Stomach (tissue), 9 donors: ENCODE results near the gene SMIM41. TPM values are rescaled to one million over a fixed set of nuclear protein-coding genes. Genes with fewer than 3 reads are reported as not detected.

Experiments
- DNase-seq, 2 donors: peaks; one replicate each; pipeline versions ENCODE4 v3.0.0 to v3.0.0-alpha.2; 2013 to 2019
- H3K27ac ChIP-seq, 5 donors: fragments of 200-600 bp in 4 of 5; sonication (generic) in 4 of 5; one replicate each; pipeline ENCODE4 v1.5.1; 2013 to 2019; ENCODE audit warnings: mild to moderate bottlenecking in 1 of 5, moderate library complexity in 1 of 5
- H3K27me3 ChIP-seq, 3 donors: fragments of 200-600 bp; sonication (generic); one replicate each; pipeline ENCODE4 v1.5.1; 2017 to 2019; ENCODE audit warnings: mixed run types in 1 of 3
- H3K36me3 ChIP-seq, 4 donors: fragments of 200-600 bp; sonication (generic); 1 replicate in 3 of 4; 2 replicates in 1 of 4; pipeline ENCODE4 v1.5.1; 2016 to 2019
- H3K4me1 ChIP-seq, 4 donors: fragments of 200-600 bp; sonication (generic); one replicate each; pipeline ENCODE4 v1.5.1; 2016 to 2019
- H3K4me3 ChIP-seq, 4 donors: fragments of 200-600 bp; sonication (generic) in 3 of 4; one replicate each; pipeline ENCODE4 v1.5.1; 2016 to 2019; ENCODE audit warnings: mild to moderate bottlenecking in 1 of 4
- H3K9me3 ChIP-seq, 4 donors: fragments of 200-600 bp; sonication (generic); one replicate each; pipeline ENCODE4 v1.5.1; 2016 to 2019
- EP300 ChIP-seq: sonication (generic); formaldehyde crosslinking; IDR thresholded peaks from one replicate; pipeline ENCODE4 v1.6.1; 2017; ENCODE audit warnings: antibody characterized with exemption
- POLR2A ChIP-seq, 4 donors: fragments of 450-650 bp; IDR thresholded peaks; one replicate each; pipeline ENCODE4 v1.6.1; 2016; ENCODE audit warnings: antibody characterized with exemption in 4 of 4, control low read depth in 2 of 4, mild to moderate bottlenecking in 1 of 4, moderate library complexity in 1 of 4
- POLR2AphosphoS5 ChIP-seq, 3 donors: sonication (generic); formaldehyde crosslinking; IDR thresholded peaks; one replicate each; pipeline ENCODE4 v1.6.1; 2016; ENCODE audit warnings: antibody characterized with exemption in 3 of 3
- WGBS, 5 donors: extraction: QIAGEN DNeasy Blood & Tissue Kit in 3 of 5; methylation state at CpG; one replicate each; pipeline versions ENCODE4 v1.1.5 to v1.1.7; 2013 to 2018; 5-methylcytosine and 5-hydroxymethylcytosine counted together
- intact Hi-C: fragments of 100-400 bp; cut with DNase I; formaldehyde crosslinking; loops from one replicate; pipeline ENCODE4 v1.15.1; 2023; ENCODE audit warnings: low total_unique reads
- polyA plus RNA-seq, 3 donors: library from polyadenylated mRNA; stranded (reverse); fragments of 200-250 nt; gene quantifications; one replicate each; pipeline ENCODE4 v1.2.3, GENCODE V29; 2013
- total RNA-seq, 5 donors: library from RNA; depleted of rRNA; stranded (reverse); fragments of >200 nt; gene quantifications; one replicate each; pipeline versions ENCODE4 v1.1.0 to v1.2.3, GENCODE V29; 2014 to 2016
- TF ChIP-seq, protein P1 (sequence below), 7 experiments: fragments of 450-650 bp in 4 of 7; fragments of 200-600 bp in 3 of 7; sonication (generic) in 3 of 7; IDR thresholded peaks; one replicate each; pipeline ENCODE4 v1.5.1; 2016 to 2019; ENCODE audit warnings: antibody characterized with exemption in 7 of 7, control low read depth in 2 of 7, mild to moderate bottlenecking in 1 of 7
- donor health status: healthy with polysubstance abuse.
- donor health status: Bipolar disorder and iron deficiency.
- donor health status: healthy.

The SMIM41 gene
- total and polyA plus RNA-seq, 8 donors = 1.1 to 21.6 (median 6.5) TPM; not detected in 1

DNA sequence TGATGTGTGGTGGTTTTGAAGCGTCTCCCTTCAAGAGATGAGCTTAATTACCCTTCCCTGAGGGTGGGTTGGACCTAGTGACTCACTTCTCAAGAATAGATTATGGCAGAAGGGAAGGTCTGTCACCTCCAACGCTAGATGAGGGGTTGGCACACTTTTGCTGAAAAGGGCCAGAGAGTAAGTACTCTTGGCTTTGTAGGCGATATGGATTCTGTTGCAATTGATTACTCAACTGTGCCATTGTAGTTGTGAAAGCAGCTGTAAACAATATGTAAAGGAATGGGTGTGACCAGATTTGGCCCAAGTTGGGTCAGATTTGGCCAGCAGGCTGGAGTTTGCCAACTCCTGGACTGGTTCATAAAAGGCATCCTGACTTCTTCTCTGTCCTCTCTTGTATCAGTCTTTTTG, 53.3 kb downstream of the SMIM41 start:
- intact Hi-C loops = no loop called here
- WGBS, 5 donors = 60 to 72% (median 69%) methylated on average over 3 of the region's 3 CpGs
- Histone ChIP-seq H3K27me3 (peaks cover 0 to 3% (median 0%) of the 10 kb centered on the region in 3 donors), H3K4me3 (no peak overlapping the region), H3K9me3 (no peaks in the 10 kb centered on the region), H3K4me1 (no peaks in the 10 kb centered on the region), H3K36me3 (no peaks in the 10 kb centered on the region), H3K27ac (no peak overlapping the region)
- DNase-seq = no peak
- TF ChIP-seq, protein P1, sequence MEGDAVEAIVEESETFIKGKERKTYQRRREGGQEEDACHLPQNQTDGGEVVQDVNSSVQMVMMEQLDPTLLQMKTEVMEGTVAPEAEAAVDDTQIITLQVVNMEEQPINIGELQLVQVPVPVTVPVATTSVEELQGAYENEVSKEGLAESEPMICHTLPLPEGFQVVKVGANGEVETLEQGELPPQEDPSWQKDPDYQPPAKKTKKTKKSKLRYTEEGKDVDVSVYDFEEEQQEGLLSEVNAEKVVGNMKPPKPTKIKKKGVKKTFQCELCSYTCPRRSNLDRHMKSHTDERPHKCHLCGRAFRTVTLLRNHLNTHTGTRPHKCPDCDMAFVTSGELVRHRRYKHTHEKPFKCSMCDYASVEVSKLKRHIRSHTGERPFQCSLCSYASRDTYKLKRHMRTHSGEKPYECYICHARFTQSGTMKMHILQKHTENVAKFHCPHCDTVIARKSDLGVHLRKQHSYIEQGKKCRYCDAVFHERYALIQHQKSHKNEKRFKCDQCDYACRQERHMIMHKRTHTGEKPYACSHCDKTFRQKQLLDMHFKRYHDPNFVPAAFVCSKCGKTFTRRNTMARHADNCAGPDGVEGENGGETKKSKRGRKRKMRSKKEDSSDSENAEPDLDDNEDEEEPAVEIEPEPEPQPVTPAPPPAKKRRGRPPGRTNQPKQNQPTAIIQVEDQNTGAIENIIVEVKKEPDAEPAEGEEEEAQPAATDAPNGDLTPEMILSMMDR (IDR thresholded peaks at IDR 0.05) = no peak
- TF ChIP-seq POLR2AphosphoS5 (IDR thresholded peaks at IDR 0.05) (no peak), EP300 (no peak), POLR2A (IDR thresholded peaks at IDR 0.05) (no peak)

DNA sequence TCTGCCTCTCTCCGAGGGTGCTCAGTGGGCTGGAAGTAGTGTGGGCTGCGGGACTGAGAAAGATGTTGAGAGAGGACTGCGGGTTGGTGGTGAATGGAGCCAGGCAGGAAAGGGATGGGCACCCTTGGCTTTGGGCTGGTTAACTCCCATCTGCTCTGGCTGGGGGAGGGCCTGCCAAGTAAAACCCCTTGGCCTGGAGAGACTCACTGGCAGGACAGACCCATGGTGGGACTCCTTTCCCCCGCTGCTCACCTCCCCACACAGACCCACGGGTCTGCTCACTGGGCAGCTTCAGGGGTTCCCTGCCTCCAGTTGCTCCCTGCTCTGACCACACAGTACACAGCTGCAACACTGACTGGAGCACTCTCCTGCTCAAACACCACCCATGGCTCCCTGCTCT, 58.2 kb downstream of the SMIM41 start:
- WGBS, 5 donors = 81 to 87% (median 85%) methylated on average over 5 of the region's 5 CpGs
- Histone ChIP-seq H3K4me3 (no peak overlapping the region), H3K27me3 (peaks cover 0 to 22% (median 0%) of the 10 kb centered on the region in 3 donors), H3K27ac (no peak overlapping the region), H3K36me3 (no peaks in the 10 kb centered on the region), H3K9me3 (no peaks in the 10 kb centered on the region), H3K4me1 (peaks cover 0 to 5% (median 0%) of the 10 kb centered on the region in 4 donors)
- no peak for TF ChIP-seq EP300
- TF ChIP-seq, protein P1 (IDR thresholded peaks at IDR 0.05) = no peak
- TF ChIP-seq POLR2A (IDR thresholded peaks at IDR 0.05) = no peak
- TF ChIP-seq POLR2AphosphoS5 (IDR thresholded peaks at IDR 0.05) = no peak
- intact Hi-C loops = no loop called here
- DNase-seq = no peak

DNA sequence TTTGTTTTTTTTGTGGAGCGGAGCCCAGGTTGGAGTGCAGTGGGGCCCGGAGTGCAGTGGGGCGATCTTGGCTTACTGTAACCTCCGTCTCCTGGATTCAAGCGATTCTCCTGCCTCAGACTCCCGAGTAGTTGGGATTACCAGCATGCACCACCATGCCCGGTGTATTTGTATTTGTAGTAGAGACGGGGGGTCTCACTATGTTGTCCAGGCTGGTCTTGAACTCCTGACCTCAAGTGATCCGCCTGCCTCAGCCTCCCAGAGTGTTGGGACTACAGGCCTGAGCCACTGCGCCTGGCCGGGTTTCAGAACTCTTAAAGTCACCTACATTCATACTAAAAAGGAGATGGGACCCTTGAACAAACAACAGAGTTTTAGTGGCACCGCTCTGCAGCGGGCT, 59.6 kb downstream of the SMIM41 start:
- peaks cover 0 to 7% (median 0%) of the 10 kb centered on the region in 4 donors for H3K4me1 ChIP-seq
- H3K36me3 ChIP-seq = no peaks in the 10 kb centered on the region
- H3K9me3 ChIP-seq = no peaks in the 10 kb centered on the region
- peaks cover 0 to 22% (median 0%) of the 10 kb centered on the region in 3 donors for H3K27me3 ChIP-seq
- H3K27ac ChIP-seq = no peak overlapping the region
- WGBS, 5 donors = 75 to 87% (median 82%) methylated on average over 13 of the region's 13 CpGs
- no peak overlapping the region for H3K4me3 ChIP-seq
- intact Hi-C loops = no loop called here
- TF ChIP-seq POLR2A (IDR thresholded peaks at IDR 0.05) (no peak), POLR2AphosphoS5 (IDR thresholded peaks at IDR 0.05) (no peak), EP300 (no peak)
- TF ChIP-seq, protein P1 (IDR thresholded peaks at IDR 0.05) = no peak
- no peak for DNase-seq

DNA sequence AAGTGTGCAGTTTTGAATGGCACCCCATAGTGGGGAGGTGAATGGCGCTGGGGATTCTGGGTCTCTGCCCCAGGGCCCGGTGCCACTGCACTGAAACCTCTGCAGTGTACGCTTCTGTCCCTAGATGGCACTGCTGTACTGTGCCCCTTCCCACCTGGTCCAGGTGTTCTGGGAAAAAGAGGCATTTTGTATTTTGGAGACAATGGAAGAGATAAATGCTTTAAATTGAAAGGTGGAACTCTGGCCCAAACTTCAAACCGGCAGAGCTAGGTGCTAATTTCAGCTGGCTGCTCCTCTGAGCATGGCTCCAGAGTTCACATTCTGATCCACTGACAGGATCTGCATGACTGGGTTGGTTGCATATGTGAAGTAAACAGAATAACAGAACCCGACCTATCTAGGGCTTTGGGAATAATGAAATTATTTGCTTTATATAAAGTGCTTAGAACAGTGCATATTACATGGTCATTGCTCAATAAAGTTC, 60.1 kb downstream of the SMIM41 start:
- no peak for TF ChIP-seq POLR2AphosphoS5 (IDR thresholded peaks at IDR 0.05)
- TF ChIP-seq, protein P1 (IDR thresholded peaks at IDR 0.05) = peak in 5 of 7 experiments; percentile 46 to 76 (median 61)
- intact Hi-C loops = no loop called here
- WGBS, 5 donors = 8 to 22% (median 15%) methylated on average over 5 of the region's 5 CpGs
- Histone ChIP-seq H3K4me1 (peaks cover 0 to 9% (median under 1%) of the 10 kb centered on the region in 4 donors), H3K27me3 (peaks cover 0 to 22% (median 0%) of the 10 kb centered on the region in 3 donors), H3K9me3 (no peaks in the 10 kb centered on the region), H3K27ac (no peak overlapping the region), H3K36me3 (no peaks in the 10 kb centered on the region), H3K4me3 (no peak overlapping the region)
- DNase-seq = peak; percentile 70 to 72
